Natural killer cell (primary cell): ENCODE results near the gene SEMA6B. TPM values are rescaled to one million over a fixed set of nuclear protein-coding genes. Genes with fewer than 3 reads are reported as not detected.
"Not testable (repeated sequence)": the region's sequence is repeated elsewhere in the genome, so short reads cannot be mapped to it uniquely, and the experiment has no call there.

Experiments
- ATAC-seq, 3 donors: fragments of 150-1000 bp in 2 of 3; fragments of 200-7000 bp in 1 of 3; cut with Tn5 transposase; 1 replicate in 1 of 3; 2 replicates in 2 of 3; pipeline ENCODE4 v1.10.0; 2021; ENCODE audit warnings: mild to moderate bottlenecking in 2 of 3, moderate library complexity in 2 of 3
- DNase-seq, 2 donors: peaks; one replicate each; pipeline versions ENCODE4 v3.0.0 to v3.0.0-alpha.2; 2013 to 2021; ENCODE audit warnings: mixed read lengths in 1 of 2
- H3K27ac ChIP-seq: one replicate; pipeline ENCODE4 v1.5.1; 2013; ENCODE audit warnings: mild to moderate bottlenecking, low read length
- H3K27me3 ChIP-seq: one replicate; pipeline ENCODE4 v1.6.1; 2013; ENCODE audit warnings: low read length; ENCODE audit not compliant: control insufficient read depth, insufficient read depth
- H3K36me3 ChIP-seq: one replicate; pipeline ENCODE4 v1.6.1; 2013; ENCODE audit warnings: low read length; ENCODE audit not compliant: control insufficient read depth, insufficient read depth
- H3K4me1 ChIP-seq: one replicate; pipeline ENCODE4 v1.6.1; 2013; ENCODE audit warnings: low read length; ENCODE audit not compliant: control insufficient read depth, insufficient read depth
- H3K4me3 ChIP-seq: one replicate; pipeline ENCODE4 v1.5.1; 2013; ENCODE audit warnings: low read length
- H3K9me3 ChIP-seq: one replicate; pipeline ENCODE4 v1.6.1; 2013; ENCODE audit warnings: low read length; ENCODE audit not compliant: control insufficient read depth, insufficient read depth
- H3K27ac Mint-ChIP-seq, 2 donors: one replicate each; pipeline ENCODE4 v1.8.0; 2022; ENCODE audit warnings: mild to moderate bottlenecking in 2 of 2, mixed read lengths in 2 of 2, moderate library complexity in 1 of 2
- H3K27me3 Mint-ChIP-seq, 2 donors: one replicate each; pipeline ENCODE4 v1.8.0; 2022; ENCODE audit warnings: low read depth in 2 of 2, mixed read lengths in 2 of 2
- H3K36me3 Mint-ChIP-seq: one replicate; pipeline ENCODE4 v1.8.0; 2022; ENCODE audit warnings: mixed read lengths
- H3K4me1 Mint-ChIP-seq, 2 donors: one replicate each; pipeline ENCODE4 v1.8.0; 2022; ENCODE audit warnings: mixed read lengths in 2 of 2
- H3K4me3 Mint-ChIP-seq: one replicate; pipeline ENCODE4 v1.8.0; 2022; ENCODE audit warnings: mild to moderate bottlenecking, moderate library complexity, mixed read lengths
- H3K9me3 Mint-ChIP-seq, 2 donors: one replicate each; pipeline ENCODE4 v1.8.0; 2022; ENCODE audit warnings: mixed read lengths in 2 of 2
- CTCF ChIP-seq: fragments of 200-600 bp; IDR thresholded peaks from one replicate; pipeline ENCODE4 v1.8.0; 2022; ENCODE audit warnings: antibody characterized with exemption
- WGBS: methylation state at CpG from one replicate; pipeline ENCODE4 v1.1.7; 2013; ENCODE audit warnings: missing lambda C conversion rate; ENCODE audit not compliant: insufficient coverage; 5-methylcytosine and 5-hydroxymethylcytosine counted together
- intact Hi-C: fragments of 100-400 bp; cut with micrococcal nuclease; formaldehyde crosslinking; loops from one replicate; pipeline ENCODE4 v1.14.2; 2022
- total RNA-seq, 4 donors: library from RNA; stranded (reverse); fragments of 120-200 nt in 1 of 4; gene quantifications; one replicate each; pipeline versions ENCODE4 v1.2.3 to v1.2.4, GENCODE V29; 2013 to 2022

SEMA6B gene
- total RNA-seq, 3 donors from 2014 or later (not counting 1 experiment from before 2014, with no cell fraction given): 0.50 to 5.4 TPM; not detected in 1

DNA sequence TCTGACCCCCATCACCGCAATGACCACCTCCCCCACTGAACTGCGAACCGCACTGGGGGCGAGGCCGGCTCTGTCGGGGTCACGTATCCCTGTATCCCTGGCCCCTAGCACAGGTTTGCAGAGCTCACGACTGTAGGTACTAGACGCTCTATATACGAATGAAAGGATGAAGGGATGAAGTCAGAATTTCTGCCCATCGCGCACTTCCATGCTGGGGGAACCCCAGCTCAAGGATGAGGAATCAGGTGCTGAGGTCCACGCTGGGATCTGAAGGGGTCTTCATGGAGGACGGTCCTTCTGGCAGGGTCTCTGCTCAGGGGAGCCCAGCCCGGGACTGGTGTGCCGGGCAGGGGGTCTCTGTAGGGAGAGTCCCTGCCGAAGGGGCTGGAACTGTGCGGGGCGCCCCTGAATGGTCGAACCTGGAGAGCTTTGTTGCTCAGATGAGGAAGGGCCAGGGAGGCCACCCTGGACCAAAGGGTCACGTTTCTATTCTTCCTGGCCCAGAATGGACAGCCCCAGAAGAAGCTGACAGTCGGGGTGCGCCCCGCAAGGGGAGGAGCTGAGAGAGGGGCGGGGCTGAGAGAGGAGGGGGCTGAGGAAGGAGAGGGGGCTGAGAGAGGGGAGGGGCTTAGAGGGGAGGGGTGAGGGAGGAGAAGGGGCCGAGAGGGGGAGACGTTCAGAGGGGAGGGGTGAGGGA is 37.9 kb upstream of the SEMA6B start:
- no peak for TF ChIP-seq CTCF
- H3K4me1 ChIP-seq: peaks cover 17% of the 10 kb centered on the region
- peaks cover 0 to 14% of the 10 kb centered on the region in 2 donors for H3K27me3 Mint-ChIP-seq
- peak; percentile 38 to 63 (median 62) for ATAC-seq
- peaks cover 4 to 13% of the 10 kb centered on the region in 2 donors for H3K4me1 Mint-ChIP-seq
- no peaks in the 10 kb centered on the region for H3K9me3 ChIP-seq
- peak in 1 of 2 donors; percentile 44 for DNase-seq
- no peaks in the 10 kb centered on the region for H3K9me3 Mint-ChIP-seq
- H3K36me3 ChIP-seq: no peaks in the 10 kb centered on the region
- H3K27ac Mint-ChIP-seq: peak overlapping the region in 1 of 2 donors; percentile 69
- peak overlapping the region; percentile 76 for H3K4me3 Mint-ChIP-seq
- peaks cover 19% of the 10 kb centered on the region for H3K27me3 ChIP-seq
- no peaks in the 10 kb centered on the region for H3K36me3 Mint-ChIP-seq
- no peak overlapping the region for H3K27ac ChIP-seq
- intact Hi-C loops: loop anchor here (5.0 kb wide), 1 partner anchor 40 kb away; the partner anchor contains the start of gene TNFAIP8L1
- H3K4me3 ChIP-seq: no peak overlapping the region
- WGBS: 10% methylated on average over 27 of the region's 27 CpGs

DNA sequence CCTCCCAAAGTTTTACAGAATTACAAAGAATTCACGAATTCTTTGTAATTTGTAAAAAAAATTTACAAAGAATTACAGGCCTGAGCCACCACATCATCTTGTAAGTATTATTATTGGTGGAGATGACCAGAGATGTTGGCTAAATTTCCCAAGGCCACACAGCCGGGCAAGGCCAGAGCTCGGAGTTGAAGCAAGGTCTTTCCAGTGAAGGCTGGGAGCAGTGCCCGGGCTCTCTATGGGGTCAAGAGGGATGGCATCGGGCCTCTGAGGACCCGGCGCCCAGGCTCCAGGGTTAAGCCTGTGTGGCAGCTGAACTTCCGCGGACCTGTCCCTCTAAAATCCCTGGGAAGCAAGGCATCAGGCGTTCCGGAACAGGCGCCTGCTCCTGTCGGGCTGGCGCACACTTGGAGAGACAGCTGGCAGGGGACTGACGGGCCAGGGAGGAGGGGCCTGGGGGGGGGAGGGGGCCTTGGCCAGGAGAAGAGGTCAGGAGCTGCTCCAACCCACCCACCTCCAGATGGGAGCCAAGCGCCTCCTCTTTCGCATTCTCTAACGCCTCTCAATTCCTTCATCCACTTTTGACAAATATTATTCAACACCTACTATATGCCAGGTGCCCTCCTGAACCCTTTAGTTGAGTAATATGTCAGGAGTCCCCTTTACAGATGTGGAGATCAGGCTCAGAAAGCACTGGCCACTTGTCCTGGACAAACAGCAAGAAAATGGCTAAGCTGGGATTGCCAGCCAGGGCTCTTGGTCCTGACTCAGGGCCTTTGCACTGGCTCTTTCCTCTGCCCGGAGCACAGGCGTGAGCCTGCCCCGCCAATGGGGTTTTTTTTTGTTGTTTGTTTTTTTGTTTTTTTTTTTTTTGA is 36.8 kb upstream of the SEMA6B start:
- H3K4me3 ChIP-seq: no peak overlapping the region
- no peak overlapping the region for H3K4me3 Mint-ChIP-seq
- ATAC-seq: no peak
- no peaks in the 10 kb centered on the region for H3K9me3 ChIP-seq
- no peaks in the 10 kb centered on the region for H3K36me3 ChIP-seq
- WGBS: 50% methylated on average over 17 of the region's 21 CpGs
- no peak for DNase-seq
- intact Hi-C loops: loop anchor here (5.0 kb wide), 1 partner anchor 41 kb away; the partner anchor contains the start of gene TNFAIP8L1
- peaks cover 6 to 20% of the 10 kb centered on the region in 2 donors for H3K27me3 Mint-ChIP-seq
- no peak for TF ChIP-seq CTCF
- H3K27ac ChIP-seq: no peak overlapping the region
- H3K36me3 Mint-ChIP-seq: no peaks in the 10 kb centered on the region
- H3K4me1 Mint-ChIP-seq: peaks cover 4 to 13% of the 10 kb centered on the region in 2 donors
- H3K9me3 Mint-ChIP-seq: no peaks in the 10 kb centered on the region
- H3K27ac Mint-ChIP-seq: no peak overlapping the region
- H3K4me1 ChIP-seq: peaks cover 17% of the 10 kb centered on the region
- peaks cover 20% of the 10 kb centered on the region for H3K27me3 ChIP-seq

- intact Hi-C loops: loop anchor here (5.0 kb wide), 1 partner anchor 42 kb away; the partner anchor contains the start of gene TNFAIP8L1
- not testable (repeated sequence) for H3K36me3 ChIP-seq, H3K4me3 ChIP-seq, H3K9me3 Mint-ChIP-seq, H3K36me3 Mint-ChIP-seq, DNase-seq, ATAC-seq, H3K9me3 ChIP-seq, H3K27ac Mint-ChIP-seq, H3K4me3 Mint-ChIP-seq, H3K27ac ChIP-seq
- H3K4me1 Mint-ChIP-seq: peaks cover 4 to 13% of the 10 kb centered on the region in 2 donors
- Histone ChIP-seq H3K4me1 (peaks cover 17% of the 10 kb centered on the region), H3K27me3 (peaks cover 20% of the 10 kb centered on the region)
- H3K27me3 Mint-ChIP-seq: peaks cover 14 to 26% of the 10 kb centered on the region in 2 donors
- 92% methylated on average over 9 of the region's 9 CpGs for WGBS
Measured at GRCh38 chr19:4595158-4595557, 35.7 kb upstream of the SEMA6B start.

DNA sequence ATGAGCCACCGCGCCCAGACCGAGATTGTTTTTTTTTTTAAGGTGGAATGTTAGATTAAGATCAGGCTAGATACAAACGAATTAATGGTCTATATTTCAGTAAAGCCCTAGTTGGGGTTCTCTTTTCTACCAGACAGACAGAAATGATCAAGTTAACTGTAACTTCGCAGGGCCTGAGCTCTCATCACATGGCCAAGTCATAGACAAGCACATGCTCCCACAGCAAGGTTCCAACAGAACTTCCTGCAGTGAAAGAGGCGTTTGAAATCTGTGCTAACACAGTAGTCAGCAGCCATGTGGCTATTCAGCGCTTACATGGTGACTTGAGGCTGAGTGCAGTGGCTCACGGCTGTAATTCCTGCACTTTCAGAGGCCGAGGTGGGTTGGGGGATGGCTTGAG is 34.7 kb upstream of the SEMA6B start:
- H3K27ac Mint-ChIP-seq: no peak overlapping the region
- ATAC-seq (no peak), DNase-seq (no peak)
- H3K4me1 Mint-ChIP-seq: peaks cover 4 to 12% of the 10 kb centered on the region in 2 donors
- H3K27me3 Mint-ChIP-seq: peaks cover 19 to 26% of the 10 kb centered on the region in 2 donors
- H3K4me3 ChIP-seq: no peak overlapping the region
- H3K27me3 ChIP-seq: peaks cover 17% of the 10 kb centered on the region
- TF ChIP-seq CTCF: no peak
- no peaks in the 10 kb centered on the region for H3K9me3 ChIP-seq
- peaks cover 17% of the 10 kb centered on the region for H3K4me1 ChIP-seq
- 64% methylated on average over 9 of the region's 9 CpGs for WGBS
- H3K36me3 Mint-ChIP-seq: no peaks in the 10 kb centered on the region
- intact Hi-C loops: no loop called here
- no peaks in the 10 kb centered on the region for H3K36me3 ChIP-seq
- H3K27ac ChIP-seq: no peak overlapping the region
- H3K9me3 Mint-ChIP-seq: no peaks in the 10 kb centered on the region
- H3K4me3 Mint-ChIP-seq: no peak overlapping the region
